Measurements from ENCODE around the gene POLR2L.

The POLR2L gene

DNA sequence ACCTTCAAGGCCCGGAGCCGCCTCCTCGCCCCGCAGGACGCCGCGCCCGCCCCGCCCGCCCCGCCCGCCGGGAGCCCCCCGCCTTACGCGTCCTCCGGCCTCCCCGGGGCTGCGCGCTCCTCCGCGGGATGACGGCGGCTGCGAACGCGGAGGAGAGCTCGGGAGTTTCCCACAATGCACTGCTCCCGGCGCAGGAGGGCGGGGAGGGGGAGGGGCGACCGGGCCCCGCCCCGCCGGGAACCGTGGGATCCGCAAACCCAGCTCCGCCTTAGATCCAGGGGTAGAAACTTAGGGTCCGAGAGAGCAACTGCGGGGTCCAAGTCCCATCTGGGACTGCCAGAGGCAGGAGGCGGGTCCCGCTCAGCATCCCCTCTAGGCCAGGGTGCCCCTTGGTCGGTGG is 52.4 kb downstream of the POLR2L start, which contains the start of gene CEND1:
Gene CEND1, minus strand, starts transcription at position 148 of the 400 bp plus-strand sequence. CDS start 1,514 bp downstream, outside the sequence.
- H3K4me1 ChIP-seq (ENCODE audit: control insufficient read depth, low read length), result peaks cover 25% of the 10 kb centered on the region
- H3K36me3 ChIP-seq (ENCODE audit: control insufficient read depth, low read length), result peaks cover 10% of the 10 kb centered on the region; the same call in 1 of the 2 replicates
- TF ChIP-seq EZH2phosphoT487 (IDR thresholded peaks at IDR 0.05; ENCODE audit: borderline replicate concordance, low read length), result no peak
- TF ChIP-seq, protein P1, sequence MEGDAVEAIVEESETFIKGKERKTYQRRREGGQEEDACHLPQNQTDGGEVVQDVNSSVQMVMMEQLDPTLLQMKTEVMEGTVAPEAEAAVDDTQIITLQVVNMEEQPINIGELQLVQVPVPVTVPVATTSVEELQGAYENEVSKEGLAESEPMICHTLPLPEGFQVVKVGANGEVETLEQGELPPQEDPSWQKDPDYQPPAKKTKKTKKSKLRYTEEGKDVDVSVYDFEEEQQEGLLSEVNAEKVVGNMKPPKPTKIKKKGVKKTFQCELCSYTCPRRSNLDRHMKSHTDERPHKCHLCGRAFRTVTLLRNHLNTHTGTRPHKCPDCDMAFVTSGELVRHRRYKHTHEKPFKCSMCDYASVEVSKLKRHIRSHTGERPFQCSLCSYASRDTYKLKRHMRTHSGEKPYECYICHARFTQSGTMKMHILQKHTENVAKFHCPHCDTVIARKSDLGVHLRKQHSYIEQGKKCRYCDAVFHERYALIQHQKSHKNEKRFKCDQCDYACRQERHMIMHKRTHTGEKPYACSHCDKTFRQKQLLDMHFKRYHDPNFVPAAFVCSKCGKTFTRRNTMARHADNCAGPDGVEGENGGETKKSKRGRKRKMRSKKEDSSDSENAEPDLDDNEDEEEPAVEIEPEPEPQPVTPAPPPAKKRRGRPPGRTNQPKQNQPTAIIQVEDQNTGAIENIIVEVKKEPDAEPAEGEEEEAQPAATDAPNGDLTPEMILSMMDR (IDR thresholded peaks at IDR 0.05; ENCODE audit: low read depth, low read length, poor library complexity, severe bottlenecking), result no peak
- H3K4me3 ChIP-seq (ENCODE audit: low read length), result peak within 1 kb of the TSS; percentile 69
- H4K20me1 ChIP-seq (ENCODE audit: control insufficient read depth, insufficient read depth, low read depth, low read length), result no peaks in the 10 kb centered on the region
- H3K9me2 ChIP-seq (replicated peaks; ENCODE audit: control insufficient read depth, low read length), result no peaks in the 10 kb centered on the region
- 0 out of 2 replicates have a peak, but pooled peaks cover 4% of the 10 kb centered on the region for H3F3A ChIP-seq (ENCODE audit: control insufficient read depth, insufficient read depth)
- H3K4me2 ChIP-seq (ENCODE audit: low read length), result peak within 1 kb of the TSS; percentile 50
- peaks cover 6% of the 10 kb centered on the region for H3K79me2 ChIP-seq (ENCODE audit: control insufficient read depth, low read length)
- no peaks in the 10 kb centered on the region for H3K27me3 ChIP-seq (ENCODE audit: control insufficient read depth, low read length)
- no peaks in the 10 kb centered on the region for H3K9me3 ChIP-seq (ENCODE audit: control insufficient read depth, insufficient read depth, low read length)
- H3K27ac ChIP-seq (ENCODE audit: low read depth, low read length), result no peak within 1 kb of the TSS

Measured in DOHH2 (cell line).